GM21423 (cell line): Measurements from ENCODE around the gene PRRT1B.
"Not testable (repeated sequence)": the region's sequence is repeated elsewhere in the genome, so short reads cannot be mapped to it uniquely, and the experiment has no call there.

Experiments used
- ATAC-seq: cut with Tn5 transposase; IDR thresholded peaks from one replicate; pipeline ENCODE4 v1.9.1; 2021; ENCODE audit warnings: mild to moderate bottlenecking, moderate library complexity; ENCODE audit not compliant: unreplicated experiment

Gene PRRT1B

GRCh38 chr9:131545003-131545785 lies at the start of gene PRRT1B:
Gene PRRT1B (plus strand): TSS chr9:131545523. CDS start chr9:131545616, 93 bp downstream.
- no peak for ATAC-seq

DNA sequence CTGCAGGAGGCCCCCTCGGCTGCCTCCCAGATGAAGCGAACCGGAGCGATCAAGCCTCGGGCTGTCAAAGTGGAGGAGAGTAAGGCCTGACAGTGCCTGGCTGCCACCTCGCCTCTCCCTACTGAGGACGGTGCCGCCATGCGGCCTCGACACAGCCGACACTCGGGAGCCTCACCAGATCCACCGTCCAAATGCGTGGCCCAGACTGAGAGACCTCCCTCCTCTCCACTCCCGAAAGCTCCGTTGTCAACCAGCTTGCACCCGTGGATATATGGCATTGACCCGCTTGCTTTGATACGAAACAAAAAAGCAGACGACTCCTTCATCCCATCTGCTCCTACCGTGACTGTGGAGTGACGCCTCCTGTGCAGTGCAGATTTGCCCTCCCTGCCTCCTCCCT lies 49.5 kb upstream of the PRRT1B start:
- ATAC-seq, result no peak

DNA sequence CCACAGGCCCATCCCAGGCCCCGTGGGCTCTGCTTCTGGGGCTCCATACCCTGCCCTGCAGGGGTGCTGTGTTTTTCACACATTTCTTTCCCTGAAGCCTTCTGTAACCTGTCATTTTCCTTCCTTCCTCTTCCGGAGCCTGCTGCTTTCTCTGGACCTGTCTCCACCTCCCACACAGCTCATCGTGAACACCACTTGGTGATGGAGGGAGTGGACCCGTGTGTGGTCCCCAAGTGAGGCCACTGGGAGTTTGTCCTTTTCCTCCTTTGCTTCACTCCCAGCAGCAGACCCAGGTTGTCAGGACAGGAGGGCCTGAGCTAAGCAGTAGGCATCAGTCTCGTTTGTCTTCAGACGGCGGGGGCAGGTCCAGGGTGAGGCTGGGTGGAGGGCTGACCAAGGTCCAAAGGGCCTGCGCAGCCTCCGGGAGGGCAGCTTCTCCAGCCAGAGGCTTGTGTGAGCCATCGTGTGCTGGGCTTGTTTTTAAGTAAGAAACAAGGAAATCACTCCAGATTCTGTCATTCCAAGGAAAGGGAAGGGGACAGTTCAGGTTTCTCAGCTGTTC lies 48.4 kb upstream of the PRRT1B start:
- no peak for ATAC-seq

DNA sequence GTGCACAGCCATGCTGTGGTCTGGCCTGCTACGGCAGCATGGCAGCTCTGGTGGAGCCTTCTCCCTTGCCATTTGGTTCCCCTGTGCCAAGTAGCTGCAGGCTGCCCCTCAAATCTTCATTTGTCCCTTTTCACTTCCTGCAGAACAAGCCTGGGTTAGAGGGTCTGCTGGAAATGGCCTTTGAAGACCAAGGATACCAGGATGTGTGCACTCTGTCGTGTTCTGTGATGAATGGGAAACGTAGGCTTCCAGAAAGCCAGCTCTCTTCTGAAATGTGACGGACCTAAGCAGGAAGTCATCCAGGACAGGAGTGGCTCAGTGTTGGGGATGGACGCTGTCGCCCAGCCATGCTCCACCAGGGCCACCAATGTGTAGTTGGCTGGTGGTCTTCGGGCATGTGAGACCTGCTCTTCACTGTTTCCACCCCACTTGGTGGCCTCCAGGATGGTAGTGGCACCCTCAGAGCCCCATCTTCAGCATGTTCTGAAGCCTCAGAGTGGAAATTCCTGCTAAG lies 46.0 kb upstream of the PRRT1B start:
- no peak for ATAC-seq

DNA sequence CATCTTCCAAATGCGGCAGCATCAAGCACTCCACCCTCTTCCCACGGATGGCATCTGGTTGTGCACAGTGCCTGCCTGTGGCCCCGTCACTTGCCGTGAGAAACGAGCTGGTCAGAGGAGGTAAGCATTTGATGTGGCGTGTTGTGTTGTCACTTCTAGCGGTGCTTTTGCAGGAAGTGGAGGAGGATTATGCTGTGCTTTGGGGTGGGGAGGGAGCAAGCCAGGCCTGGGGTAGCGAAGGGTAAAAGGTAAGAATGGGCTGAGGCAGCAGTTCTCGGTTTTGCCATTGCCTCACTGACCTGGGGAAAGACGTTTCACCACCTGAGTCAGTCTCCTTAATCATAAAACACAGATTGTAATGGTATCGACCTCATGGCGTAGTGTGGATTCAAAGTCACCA lies 44.9 kb upstream of the PRRT1B start:
- no peak for ATAC-seq

DNA sequence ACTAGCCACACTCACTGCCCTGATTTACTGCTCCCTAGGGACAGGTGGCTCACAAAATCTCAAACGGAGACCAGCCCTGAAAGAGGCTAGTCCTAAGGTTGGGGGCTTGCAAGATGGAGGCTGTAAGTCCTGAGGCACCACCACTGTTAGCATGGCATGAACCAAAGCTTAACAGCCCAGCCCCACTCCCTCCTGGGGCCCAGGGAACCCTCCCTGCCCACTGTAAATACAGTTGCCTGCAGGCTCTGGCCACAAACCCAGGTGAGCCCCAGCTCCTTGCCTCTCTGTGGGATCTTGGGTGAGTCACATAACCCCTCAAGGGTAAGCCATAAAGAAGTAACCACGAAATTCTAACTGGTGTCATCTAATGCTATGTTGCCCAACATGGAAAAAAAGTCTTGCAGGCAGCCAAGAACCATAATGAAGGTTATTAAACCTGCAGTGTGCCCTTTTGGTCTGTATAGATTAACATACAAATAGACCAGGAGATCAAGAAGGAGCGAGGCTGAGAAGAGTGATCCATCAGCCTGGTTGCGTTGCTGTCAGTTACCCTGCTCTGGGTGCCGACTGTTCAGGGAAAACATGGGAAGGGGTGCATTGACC lies 44.3 kb upstream of the PRRT1B start:
- ATAC-seq, result no peak

DNA sequence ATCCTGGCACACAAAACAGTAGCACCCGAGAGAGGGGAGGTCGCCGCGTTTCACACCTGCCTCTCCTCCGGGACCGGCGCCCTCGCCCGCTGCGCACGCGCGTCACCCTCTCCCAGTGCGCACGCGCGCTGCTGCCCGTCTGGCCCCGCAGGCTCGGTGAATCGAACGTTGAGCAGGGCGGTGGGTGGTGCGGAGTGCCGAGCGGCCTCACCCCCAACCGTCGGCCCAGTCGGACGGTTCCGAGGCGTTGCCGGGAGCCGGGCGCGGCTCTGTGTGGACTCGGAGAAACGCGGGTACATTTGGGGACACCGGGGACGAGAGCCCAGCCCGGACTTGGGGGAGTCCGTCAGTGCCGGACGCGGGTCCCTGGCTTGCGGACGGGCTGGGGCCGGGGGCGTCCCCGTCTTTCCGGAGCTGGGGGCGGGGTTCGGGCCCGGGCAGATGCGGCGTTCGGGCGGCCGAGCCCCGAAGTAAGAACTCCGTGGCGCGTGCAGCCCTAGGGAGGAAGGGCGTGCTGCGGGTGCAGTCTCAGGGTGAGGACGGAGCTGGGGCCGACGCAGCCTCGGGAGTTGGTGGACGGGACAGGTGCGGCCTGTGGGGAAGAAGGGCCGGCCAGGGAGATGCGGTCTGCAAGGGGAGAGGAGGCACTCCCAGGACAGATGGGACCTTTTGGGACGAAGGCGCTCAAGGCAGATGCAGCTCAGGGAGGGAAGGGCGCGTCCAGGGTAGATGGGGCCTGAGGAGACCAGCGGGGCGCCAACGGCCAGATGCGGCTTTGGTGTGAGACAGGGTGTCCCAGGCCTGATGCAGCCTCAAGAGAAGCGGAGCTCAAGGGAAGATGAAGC lies 42.3 kb upstream of the PRRT1B start, which contains the start of gene POMT1:
POMT1 (plus strand) TSS at position 138 of the 845 bp plus-strand sequence. CDS start 1,301 bp downstream, outside the sequence.
- ATAC-seq, result peak; percentile 77

DNA sequence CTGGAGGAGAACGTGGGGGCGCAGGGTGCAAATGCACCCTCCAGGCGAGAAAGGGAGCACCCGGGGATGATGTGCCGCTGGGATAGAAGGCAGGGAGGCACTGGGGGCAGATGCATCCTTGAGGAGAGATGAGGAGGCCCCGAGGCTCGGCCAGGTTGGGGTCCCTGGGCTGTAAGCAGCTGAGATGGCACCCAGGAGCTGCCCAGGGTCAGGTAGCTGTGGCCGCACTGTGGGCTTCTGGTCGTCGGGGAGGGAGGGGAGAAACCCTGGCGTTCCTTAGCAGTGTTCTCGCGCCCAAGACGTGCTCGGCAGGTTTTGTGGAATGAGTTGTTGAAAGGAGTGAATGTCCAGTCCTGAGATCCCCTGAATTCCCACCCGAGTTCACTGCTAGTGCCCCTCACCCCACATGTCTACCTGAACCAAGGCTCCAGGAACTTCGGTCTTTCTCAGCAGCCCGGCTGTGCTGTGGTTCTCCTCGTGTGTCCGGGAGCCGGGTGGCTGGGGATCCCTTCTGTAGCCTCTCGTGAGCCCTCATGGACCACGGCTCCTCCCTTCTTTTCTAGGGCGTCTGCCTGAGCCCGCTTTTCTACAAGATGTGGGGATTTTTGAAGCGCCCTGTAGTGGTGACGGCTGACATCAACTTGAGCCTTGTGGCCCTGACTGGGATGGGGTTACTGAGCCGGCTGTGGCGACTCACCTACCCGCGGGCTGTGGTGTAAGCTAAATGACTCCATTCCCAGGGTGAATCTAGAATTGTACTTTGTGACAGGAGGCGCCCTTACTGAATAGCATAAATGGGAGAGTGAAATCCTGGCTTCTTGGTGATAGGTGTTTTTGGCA lies 41.5 kb upstream of the PRRT1B start:
- no peak for ATAC-seq

- no peak for ATAC-seq
Measured at GRCh38 chr9:131505012-131505411, 40.3 kb upstream of the PRRT1B start.

DNA sequence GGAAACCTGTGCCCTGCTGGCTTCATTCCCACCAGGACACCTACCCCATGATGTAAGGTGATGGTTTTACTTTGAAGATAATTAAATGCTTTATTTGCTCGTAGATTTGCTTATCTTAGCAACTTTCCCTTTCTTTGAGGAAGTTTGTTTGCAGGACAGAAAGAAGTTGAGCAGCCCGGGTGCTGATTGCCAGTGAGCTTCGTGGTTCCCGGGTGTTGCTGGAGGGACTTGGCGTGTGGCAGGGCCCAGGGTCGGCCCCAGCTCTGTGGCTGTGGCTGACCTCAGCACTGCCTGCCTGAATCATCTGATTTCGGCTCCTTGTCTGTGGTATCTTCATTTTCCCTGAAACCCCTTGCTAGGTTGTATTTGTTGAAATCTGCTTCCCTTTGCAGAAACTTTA lies 33.9 kb upstream of the PRRT1B start:
- ATAC-seq, result no peak

DNA sequence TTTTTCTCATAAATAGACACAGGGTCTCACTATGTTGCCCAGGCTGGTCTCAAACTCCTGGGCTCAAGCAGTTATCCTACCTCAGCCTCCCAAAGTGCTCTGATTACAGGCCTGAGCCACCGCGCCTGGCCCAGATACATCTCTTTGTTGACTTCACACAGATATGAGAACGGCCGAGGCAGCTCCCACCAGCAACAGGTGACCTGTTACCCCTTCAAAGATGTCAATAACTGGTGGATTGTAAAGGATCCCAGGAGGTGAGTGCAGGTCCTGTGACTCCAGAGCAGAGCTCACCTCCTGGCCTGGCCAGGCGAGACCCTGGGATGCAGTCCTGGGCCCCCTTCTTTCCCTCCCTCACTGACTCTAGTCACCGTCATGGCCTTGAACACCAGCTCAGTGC lies 33.4 kb upstream of the PRRT1B start:
- ATAC-seq, result no peak

- no peak for ATAC-seq
Measured at GRCh38 chr9:131513177-131513576, 32.1 kb upstream of the PRRT1B start.

DNA sequence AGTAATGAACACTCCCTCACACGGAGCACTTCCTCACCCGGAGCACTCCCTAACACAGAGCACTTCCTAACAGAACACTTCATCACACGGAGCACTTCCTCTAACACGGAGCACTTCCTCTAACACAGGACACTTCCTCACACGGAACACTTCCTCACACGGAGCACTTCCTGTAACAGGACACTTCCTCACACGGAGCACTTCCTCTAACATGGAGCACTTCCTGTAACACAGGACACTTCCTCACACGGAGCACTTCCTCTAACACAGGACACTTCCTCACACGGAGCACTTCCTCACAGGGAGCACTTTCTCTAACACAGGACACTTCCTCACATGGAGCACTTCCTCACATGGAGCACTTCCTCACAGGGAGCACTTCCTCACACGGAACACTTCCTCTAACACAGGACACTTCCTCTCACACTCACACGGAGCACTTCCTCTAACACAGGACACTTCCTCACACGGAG lies 29.7 kb upstream of the PRRT1B start:
- not testable (repeated sequence) for ATAC-seq

- no peak for ATAC-seq
Measured at GRCh38 chr9:131516100-131516499, 29.2 kb upstream of the PRRT1B start.

DNA sequence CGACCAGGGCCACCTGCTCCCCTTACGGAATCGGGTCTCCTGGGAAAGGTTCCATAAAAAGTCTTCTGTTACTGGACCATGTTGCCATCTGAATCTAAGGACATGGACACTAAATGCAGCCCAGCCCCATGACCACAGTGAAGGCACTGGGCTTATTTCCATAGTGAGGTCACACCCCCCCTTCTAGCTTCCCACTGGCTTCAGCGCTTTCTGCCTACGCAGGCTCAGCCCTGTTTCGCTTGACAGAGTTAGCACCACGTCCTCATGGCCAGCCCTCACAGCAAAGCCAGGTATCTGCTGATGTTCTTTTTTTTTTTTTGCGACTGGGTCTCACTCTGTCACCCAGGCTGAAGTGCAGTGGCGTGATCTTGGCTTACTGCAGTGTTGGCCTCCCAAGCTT lies 28.4 kb upstream of the PRRT1B start:
- no peak for ATAC-seq

- no peak for ATAC-seq
Measured at GRCh38 chr9:131517761-131518190, 27.5 kb upstream of the PRRT1B start.

DNA sequence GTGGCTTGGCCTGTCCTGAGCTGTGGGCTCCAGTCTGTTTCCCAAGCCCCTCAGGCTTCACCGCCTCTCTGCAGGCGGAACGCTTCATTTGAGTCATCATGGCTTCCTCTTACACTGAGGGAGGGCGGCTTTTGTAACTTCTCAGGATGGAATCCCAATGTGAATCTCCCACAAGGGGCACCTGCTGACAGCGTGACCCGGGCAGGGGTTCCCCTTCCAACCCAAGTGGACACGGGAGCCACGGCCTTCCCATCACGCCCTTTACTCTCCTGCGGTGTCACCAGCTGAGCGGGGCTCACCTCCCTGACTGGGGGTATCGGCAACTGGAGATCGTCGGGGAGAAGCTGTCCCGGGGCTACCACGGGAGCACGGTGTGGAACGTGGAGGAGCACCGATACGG lies 26.8 kb upstream of the PRRT1B start:
- no peak for ATAC-seq

- ATAC-seq, result no peak
Measured at GRCh38 chr9:131520503-131520902, 24.8 kb upstream of the PRRT1B start.

DNA sequence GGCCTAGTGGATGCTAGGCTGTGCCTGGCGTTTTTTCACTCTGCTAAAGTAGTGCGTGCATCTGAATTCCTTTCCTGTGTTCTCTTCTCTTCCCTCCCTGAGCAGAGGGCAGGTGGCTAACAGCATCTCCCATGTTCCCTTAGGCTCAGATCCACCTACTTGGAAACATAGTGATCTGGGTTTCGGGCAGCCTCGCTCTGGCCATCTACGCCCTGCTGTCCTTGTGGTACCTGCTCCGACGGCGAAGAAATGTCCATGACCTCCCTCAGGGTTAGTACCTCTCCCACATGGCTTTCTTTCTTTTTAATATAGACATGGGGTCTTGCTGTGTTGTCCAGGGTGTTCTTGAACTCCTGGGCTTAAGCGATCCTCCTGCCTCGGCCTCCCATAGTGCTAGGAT lies 24.1 kb upstream of the PRRT1B start:
- ATAC-seq, result no peak

DNA sequence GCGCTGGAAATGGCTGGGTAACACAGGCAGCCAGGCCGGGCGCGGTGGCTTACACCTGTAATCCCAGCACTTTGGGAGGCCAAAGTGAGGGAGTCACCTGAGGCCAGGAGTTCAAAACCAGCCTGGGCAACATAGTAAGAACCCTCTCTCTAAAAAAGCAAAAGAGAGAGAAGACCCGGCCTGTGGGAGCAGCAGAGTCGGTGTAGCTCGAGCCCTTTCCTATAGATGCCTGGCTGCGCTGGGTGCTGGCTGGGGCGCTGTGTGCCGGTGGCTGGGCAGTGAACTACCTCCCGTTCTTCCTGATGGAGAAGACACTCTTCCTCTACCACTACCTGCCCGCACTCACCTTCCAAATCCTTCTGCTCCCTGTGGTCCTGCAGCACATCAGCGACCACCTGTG lies 23.5 kb upstream of the PRRT1B start:
- no peak for ATAC-seq
